Right lobe of liver (tissue), 4 donors: Measurements from ENCODE around the gene HYLS1.

Source experiments
- CTCF ChIP-seq, 4 donors: fragments of 200-600 bp in 3 of 4; fragments of 450-650 bp in 1 of 4; IDR thresholded peaks; one replicate each; pipeline versions ENCODE4 v1.5.1 to v1.8.0; 2016 to 2022; ENCODE audit warnings: antibody characterized with exemption in 4 of 4, mild to moderate bottlenecking in 2 of 4
- POLR2A ChIP-seq: fragments of 450-650 bp; IDR thresholded peaks from one replicate; pipeline ENCODE4 v1.6.1; 2017; ENCODE audit warnings: antibody characterized with exemption, mild to moderate bottlenecking
- donor health status: DM: no; HTN: no; CAD: no.
- donor health status: DM: no; HTN: no; CAD: no.
- donor health status: DM: no; HTN: yes; CAD: no.

- TF ChIP-seq CTCF (IDR thresholded peaks at IDR 0.05) = no peak
- no peak for TF ChIP-seq POLR2A
Observed at GRCh38 chr11:125932301-125932700, 44.8 kb downstream of the HYLS1 start.
